ENCODE data around the gene HAUS7.

Gene HAUS7

DNA sequence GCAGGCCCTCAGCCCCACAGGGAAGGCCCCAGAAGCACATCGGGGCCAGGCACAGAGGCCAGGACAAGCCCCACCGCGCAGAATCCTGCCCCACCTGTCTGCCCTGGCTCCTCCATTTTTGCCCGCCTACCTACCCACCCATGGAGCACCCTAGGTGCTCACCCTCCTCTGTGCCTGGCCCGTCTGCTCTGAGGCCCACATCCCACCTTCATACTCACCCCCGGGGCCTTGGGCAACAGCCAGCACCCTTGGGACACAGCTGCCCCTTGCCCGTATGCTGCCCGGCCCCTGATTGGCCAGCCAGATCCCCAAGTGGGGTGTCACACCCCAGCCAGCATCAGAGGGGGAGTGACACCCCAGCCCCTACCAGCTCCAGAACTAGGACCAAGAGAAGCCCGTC, 13.7 kb downstream of the HAUS7 start:
- no peak for DNase-seq (ENCODE audit: low read depth, low spot score)

DNA sequence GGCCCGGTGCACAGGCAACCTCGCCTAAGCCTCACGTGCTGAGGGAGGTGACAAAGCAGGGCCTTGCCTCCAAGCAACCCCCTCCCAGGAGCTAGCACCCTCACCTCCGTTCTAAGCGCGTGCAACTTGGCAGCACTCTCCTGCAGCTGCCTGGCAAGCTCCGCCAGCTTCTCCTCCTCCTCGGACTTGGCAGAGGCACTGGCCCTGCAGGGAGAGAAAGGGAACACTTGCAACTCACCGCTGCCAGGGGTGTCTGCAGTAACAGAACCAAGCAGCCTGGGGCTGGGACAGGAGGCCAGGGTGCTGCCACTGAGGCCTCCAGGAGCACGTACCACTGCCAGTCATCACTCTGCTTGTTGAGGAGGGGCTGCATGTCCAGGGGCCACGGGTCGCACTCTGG, 14.2 kb downstream of the HAUS7 start:
- DNase-seq (ENCODE audit: low read depth, low spot score): no peak

- DNase-seq (ENCODE audit: low read depth, low spot score): no peak
These were observed 14.8 kb downstream of the HAUS7 start for GRCh38 chrX:153455571-153455970.

- no peak for DNase-seq (ENCODE audit: low read depth, low spot score)
These were observed 15.3 kb downstream of the HAUS7 start for GRCh38 chrX:153454901-153455550.

- no peak for DNase-seq (ENCODE audit: low read depth, low spot score)
These were observed 19.5 kb downstream of the HAUS7 start for GRCh38 chrX:153450949-153451277.

DNA sequence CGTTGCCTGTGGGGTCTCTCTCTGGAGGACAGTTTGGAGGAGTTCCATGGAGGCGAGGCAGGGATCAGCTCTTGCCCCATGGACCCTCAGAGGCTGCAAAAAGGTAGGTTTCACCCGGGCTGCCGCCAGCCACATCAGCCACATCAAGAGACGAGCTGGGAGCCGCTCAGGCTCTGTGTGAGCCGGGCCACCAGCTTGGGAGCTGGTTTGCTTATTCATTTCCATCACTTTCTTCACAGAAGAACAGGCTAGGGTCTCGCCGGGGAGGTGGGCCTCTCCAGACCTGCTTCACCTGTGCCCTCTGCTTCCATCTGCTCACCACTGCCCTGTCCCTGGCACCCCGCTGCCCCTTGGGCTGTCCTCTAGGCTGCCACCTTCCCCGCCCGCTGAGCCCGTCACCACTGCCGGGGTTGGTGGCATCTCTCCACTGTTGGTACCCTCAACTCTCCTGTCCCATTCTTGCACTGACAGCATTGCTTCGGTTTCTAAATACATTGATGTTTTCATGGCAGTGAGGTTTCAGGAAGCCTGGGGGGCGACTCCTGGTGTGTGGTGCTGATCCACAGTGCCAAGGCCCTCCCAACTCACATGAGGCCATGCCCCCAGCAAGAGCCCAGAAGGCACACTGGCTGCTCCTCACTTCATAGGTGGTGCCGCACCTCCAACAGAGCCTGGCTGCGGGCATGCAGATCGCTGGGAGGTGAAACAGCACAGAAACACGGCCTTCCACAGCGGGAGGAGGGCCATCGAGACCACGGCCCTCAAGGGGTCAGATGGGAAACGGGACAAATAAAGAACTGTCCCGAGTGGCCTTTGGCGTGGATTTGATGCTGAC, 20.0 kb downstream of the HAUS7 start:
- no peak for DNase-seq (ENCODE audit: low read depth, low spot score)

DNA sequence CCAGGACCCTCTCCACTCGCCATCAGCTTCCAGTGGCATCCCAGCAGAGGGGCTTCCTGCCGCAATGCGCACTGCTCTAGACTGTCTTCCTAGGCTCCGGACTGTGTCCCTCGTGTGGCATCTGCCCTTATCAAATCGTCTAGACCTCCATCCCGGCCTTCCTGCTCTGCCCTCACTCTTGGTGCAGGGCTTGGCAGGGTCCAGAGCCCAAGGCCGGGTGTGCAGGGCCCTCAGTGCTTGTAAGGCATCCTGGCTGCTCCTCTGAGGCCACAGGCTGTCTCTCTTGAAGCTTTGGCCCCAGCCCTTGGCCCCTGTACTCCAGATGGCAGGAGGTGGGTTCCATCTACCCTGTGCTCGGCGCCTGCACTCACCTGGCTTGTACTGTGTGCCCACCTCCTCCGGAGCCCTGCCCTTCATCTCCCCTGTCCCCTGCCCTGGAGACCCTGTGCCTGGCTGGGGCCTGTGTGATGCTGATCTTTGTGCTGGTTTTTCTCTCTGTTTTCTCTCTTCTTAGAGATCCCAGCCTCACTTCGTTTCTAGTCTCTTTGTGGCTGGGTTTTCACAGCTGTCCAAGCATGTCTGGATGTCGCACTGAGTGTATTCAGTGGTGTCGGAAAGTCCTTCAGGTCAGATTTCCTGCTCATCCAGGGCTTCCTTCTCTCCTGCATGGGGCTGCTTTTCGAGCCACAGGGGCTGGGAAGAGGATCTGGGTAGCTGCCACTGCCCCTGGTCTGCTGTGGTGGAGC, 20.8 kb downstream of the HAUS7 start:
- no peak for DNase-seq (ENCODE audit: low read depth, low spot score)

DNA sequence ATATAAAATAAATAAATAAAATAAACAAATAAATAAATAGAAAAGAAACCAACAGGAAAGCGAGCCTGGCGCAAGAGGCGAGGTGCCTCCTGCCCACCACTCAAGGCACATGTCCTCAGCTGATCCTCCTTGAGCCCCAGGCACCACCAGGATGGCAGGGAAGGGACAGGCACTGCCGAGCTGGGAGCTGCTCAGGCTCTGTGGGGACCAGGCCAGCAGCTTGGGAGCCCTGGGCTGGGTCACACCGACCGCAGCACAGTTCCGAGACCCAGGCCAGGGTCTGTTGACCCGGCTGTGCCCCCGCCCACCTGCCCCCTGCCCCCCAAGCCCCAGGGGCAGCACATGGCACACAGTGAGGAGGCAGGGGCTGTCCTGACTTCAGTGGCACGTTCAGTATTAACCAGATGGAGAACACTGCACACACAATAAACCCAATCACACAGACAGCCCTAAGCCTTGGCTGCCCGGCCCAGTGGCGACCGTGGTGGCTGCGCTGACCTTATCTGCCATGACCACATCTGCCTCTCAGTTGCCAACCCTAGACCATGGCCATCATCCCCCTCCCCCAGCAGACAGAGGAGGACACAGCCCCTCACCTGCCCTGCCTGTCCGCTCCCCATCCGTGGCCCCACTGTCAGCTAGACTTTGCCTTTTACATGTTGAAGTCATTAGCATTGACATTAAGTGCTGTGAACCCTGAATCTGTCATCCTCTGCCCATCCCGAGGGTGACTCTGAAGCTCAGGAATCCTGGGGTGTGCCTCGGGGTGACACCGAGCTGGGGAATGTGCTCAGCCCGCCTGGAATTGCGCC, 21.6 kb downstream of the HAUS7 start:
- DNase-seq (ENCODE audit: low read depth, low spot score): no peak

DNA sequence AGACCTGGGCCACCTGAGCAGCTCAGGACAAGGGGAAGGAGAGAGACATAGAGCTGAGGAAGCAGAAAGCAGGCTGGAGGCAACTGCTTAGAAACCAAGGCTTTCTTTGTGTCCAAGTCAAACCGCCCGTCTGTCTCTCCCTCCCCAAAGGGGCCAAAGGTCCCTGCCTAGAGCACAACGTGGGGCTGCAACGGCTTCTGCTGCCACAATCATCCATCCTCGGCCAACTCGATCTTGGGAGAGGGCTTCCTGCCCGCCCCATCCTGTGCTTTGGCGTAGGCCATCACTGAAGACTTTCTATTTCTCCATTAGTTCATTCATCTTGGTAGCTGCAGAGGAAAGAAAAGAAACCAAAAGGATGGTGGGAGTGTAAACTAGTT, 22.8 kb downstream of the HAUS7 start:
- no peak for DNase-seq (ENCODE audit: low read depth, low spot score)

DNA sequence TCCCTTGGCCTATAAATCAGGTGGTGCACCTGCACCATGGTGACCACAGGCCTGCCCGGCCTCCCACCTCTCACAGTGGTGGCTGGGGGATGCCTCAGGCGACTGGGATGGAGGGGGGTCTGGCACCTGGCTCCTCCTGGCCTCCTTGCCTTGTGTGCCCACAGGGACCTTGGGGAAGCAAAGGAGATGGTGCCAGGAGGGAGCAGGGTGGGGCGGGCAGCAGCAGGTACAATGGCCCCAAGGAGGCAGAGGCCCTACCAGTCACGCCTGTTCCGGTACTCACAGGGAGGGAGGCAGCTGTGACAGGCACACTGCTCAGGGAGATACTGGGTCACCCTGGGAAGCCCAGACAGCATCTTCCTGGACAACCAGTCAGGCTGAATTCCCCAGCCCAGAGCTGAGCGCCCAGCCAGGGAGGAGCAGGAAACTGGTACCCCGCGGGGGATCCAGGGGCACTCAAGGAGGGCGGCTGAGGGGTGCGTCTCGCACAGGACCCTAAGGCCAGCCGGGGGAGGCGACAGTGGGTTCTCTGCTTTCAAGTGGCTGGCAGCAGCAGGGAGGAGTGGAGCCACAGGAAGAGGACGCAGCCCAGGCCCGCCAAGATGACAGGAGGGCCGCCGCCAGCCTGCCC, 23.3 kb downstream of the HAUS7 start:
- no peak for DNase-seq (ENCODE audit: low read depth, low spot score)

DNA sequence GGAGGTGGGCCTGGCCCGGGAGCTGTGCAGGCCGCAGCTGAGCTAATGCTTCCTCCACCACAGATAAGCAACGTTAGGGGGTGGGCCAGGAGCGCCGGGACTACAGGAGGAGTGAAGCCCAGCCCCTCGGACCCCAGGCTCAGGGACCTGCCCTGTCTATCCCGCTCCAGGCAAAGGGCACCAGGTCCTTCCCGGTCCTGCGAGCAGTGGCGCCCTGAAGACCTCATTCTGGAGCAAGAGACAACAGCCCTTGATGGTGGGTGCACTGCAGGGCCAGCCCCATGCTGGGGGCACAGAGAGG, 23.8 kb downstream of the HAUS7 start:
- no peak for DNase-seq (ENCODE audit: low read depth, low spot score)

GRCh38 chrX:153445856-153446635, 24.3 kb downstream of the HAUS7 start, which contains the start of gene TREX2:
TREX2 (minus strand) TSS chrX:153446056; CDS start chrX:153445430, 626 bp downstream.
- DNase-seq (ENCODE audit: low read depth, low spot score): no peak

GRCh38 chrX:153445106-153445855, 25.1 kb downstream of the HAUS7 start:
- DNase-seq (ENCODE audit: low read depth, low spot score): no peak

GRCh38 chrX:153444333-153445011, 25.9 kb downstream of the HAUS7 start:
- no peak for DNase-seq (ENCODE audit: low read depth, low spot score)

- DNase-seq (ENCODE audit: low read depth, low spot score): no peak
These were observed 26.7 kb downstream of the HAUS7 start for GRCh38 chrX:153443476-153444332.

GRCh38 chrX:153442463-153442862, 27.9 kb downstream of the HAUS7 start:
- DNase-seq (ENCODE audit: low read depth, low spot score): no peak

DNA sequence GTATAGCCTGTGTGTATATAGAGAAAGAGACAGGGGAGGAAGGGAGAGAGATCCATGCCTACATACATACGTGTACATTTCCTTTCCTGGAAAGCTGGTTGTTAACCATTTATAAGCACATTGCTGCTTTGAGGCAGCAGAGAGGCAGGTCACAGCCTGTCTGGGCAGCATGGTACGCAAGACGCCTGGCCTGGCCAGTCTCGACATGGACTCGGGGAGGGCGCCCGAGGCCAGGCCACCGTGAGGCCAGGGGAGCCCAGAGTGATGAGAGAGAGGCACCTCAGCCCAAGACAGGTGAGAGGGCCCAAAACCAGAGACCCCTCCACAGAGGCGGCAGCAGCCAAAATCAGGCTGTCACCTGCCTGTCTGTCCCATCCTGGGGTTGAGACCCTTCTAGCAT, 28.4 kb downstream of the HAUS7 start:
- DNase-seq (ENCODE audit: low read depth, low spot score): no peak

- DNase-seq (ENCODE audit: low read depth, low spot score): no peak
These were observed 29.1 kb downstream of the HAUS7 start for GRCh38 chrX:153441296-153441695.

Data from activated naive CD8-positive, alpha-beta T cell treated with anti-CD3 and anti-CD28 coated beads, Interleukin-2, amount 50 U/mL, for 16 hours (primary cell).